NOMO-1 treated with dmso at 0.1 percent for 144 hours (cell line): ENCODE results near the gene ABCF2.

Experiments
- DNase-seq: peaks from one replicate; lab custom pipeline; 2025; ENCODE audit not compliant: unreplicated experiment; lab: John Stamatoyannopoulos, UW

ABCF2 gene

GRCh38 chr7:151226875-151227782 is at the start of gene ABCF2:
TSS of gene ABCF2 (minus strand) at chr7:151227205. CDS start at chr7:151226458, 747 bp downstream.
- peak; percentile 55 for DNase-seq

DNA sequence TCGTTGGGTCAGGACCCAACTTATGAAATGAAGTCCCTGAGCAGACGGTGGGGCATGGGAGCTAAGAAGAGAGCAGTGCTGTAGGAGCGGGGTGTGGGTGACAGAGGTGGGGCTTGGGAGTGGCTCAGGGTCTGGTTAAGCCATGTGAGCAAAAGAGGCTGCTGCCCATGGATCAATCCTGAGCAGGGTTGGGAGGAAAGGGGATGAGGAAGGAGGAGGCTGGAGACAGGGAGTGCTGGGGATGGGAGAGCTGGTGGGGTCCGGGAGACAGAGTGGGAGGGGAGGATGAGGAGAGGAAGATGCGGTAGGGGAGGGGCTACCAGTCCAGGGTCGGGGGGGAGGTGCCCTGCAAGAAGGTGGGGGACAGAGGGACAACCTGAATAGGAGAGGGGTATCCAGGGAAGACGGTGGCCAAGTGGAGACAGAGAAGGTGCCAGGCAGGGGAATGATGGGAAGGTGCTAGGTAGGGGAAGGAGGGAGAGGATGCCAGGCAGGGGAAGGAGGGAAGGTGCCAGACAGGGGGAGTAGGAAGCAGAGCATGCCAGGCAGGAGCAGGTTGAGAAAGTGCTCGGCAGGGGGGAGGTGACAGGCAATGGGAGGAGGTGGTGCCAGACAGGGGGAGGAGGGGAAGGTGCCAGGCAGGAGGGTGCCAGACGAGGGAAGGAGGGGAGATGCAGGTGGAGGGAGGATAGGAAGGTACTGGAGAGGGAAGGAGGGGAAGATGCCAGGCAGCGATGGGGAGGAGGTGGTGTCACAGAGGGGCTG is 49.0 kb upstream of the ABCF2 start:
- DNase-seq: no peak

DNA sequence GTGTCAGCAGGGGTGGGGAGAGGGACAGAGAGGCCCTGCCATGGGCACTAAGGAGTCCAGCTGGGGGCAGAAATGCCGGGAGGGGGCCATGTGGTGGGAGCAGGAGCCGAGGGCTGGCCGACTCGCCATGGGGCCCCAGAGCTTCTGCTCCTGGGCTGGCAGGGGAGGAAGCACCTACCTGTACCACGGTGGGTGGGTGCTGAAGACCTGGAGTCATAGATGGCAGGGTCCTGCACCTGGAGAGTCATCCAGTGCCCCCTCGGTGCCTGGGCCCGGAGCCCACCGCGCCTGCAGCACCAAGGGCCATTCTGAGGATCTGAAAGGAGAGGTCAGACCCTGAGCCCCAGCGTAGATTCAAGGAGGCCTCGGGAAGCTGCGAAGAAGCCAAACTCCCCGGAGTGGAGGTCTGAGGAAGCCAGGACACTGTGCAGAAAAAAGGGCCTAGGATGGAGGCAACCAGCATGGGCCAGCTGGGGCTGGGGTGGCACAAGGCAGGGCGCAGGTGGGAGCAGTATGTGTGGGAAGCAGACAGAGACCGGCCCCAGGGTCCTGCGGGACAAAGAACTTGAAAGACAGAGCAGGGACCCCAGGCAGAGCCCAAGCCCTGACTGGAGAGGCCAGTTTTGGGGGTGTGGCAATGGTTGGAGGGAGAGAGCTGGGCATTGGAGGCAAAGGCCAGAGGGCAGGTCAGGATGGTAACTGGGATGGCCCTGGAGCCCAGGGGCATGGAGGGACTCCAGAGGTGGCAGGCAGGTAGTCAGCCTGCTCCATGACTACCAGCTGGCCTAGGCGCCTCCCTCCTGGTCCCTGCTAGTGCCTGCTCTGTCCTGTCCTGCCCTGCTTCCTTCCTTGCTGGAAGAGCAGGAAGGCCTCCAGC is 48.2 kb upstream of the ABCF2 start:
- no peak for DNase-seq

DNA sequence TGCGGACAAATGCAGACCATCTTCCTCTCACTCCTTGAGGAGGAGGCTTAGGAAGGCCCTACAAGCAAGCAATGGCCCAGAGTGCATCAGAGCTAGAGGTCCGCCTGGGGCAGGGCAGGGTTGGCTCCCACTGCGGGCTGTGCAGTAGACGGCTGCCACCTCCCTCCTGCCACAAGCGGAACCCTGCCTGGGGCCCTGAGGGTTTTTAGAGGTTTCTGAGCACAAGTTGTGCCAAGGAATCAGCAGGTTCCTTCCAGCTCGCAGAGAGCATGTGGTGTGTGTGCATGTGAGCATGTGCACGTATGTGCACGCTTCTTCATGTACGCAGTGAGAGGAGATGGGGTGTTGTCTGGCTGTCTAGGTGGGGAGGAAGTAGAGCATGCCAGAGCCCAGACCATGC is 47.4 kb upstream of the ABCF2 start:
- no peak for DNase-seq

- DNase-seq: no peak
Measured at GRCh38 chr7:151273651-151274390, 46.8 kb upstream of the ABCF2 start.

DNA sequence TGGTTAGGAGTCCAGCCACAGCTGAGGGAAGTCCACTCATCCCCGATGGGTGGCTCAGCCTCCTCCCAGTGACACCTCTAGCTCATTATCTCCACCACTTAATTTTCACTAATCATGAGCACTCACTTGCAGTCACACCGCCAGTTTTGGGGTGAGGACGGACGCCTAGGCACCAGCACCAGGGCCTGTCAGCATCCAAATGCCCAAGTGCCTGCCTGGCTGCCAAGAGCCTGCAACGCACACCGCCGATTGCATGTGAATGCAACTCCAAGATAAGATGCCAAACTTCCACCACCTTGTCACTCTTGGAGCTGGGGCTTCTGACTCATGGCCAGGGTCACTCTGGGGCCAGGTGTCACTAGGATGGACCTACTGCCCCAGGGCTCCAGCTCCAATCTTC is 45.9 kb upstream of the ABCF2 start:
- no peak for DNase-seq

DNA sequence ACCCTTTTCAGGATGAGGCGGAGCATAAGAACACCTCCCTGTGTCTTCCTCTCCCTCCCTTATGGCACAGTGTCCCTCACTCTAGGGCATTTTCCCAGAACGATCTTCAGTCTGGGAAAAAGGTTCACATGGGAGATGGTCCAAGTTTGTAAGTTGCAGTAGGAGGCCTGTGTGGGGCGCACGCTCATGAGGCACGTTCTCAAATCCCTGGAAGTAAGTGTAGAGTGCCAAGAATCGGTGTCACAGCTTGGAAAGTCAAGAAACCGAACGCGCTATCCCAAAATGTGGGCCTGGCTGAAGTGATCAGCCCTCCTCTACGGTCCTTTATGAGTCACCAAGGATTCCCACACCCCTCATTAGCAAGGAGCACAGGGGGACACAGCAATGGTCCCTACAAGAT is 45.4 kb upstream of the ABCF2 start:
- no peak for DNase-seq

GRCh38 chr7:151271699-151272355 is 44.8 kb upstream of the ABCF2 start:
- peak; percentile 40 for DNase-seq

DNA sequence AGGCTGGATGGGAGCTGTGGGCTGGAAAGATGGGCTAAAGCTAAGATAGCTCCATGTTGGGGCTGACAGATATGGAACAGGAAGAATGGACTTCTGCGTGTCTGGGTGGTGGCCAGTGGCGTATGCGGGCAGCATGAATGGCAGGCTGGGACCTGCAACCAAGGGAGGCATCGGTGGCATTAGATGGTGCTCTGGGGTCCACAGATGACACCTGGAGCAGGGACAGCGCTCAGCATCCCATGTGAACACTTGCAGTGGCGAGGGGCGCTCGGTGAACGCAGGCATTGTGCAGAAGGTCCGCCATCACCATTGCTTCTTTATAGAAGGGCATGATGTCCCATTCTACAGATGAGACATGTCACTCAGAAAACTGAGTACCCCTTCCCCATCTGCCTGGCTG is 42.5 kb upstream of the ABCF2 start:
- no peak for DNase-seq

DNA sequence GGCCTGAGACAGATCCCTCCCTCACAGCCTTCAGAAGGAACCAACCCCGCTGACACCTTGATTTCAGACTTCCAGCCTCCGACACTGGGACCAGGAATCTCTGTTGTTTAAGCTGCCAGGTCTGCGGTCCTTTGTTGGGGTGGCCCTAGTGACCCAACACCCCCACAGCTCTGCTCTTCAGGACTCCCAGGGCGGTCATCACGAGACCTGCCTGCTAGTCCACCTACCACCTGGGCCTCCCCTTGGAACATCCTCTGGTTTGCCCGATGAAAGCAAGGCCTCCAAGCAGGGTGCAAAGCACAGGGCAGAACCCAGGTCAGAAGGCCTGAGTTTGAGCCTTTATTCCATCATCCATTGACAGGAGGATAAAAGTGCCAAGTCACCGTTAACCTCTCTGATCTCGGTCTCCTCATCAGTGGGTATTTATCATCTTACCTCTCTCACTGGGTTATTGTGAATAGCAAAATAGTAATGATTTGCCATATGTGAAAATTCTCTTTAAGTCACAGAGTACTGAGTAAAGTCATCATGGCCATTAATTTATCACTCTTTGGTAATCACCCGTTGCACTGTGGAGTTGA is 38.4 kb upstream of the ABCF2 start:
- DNase-seq: no peak

DNA sequence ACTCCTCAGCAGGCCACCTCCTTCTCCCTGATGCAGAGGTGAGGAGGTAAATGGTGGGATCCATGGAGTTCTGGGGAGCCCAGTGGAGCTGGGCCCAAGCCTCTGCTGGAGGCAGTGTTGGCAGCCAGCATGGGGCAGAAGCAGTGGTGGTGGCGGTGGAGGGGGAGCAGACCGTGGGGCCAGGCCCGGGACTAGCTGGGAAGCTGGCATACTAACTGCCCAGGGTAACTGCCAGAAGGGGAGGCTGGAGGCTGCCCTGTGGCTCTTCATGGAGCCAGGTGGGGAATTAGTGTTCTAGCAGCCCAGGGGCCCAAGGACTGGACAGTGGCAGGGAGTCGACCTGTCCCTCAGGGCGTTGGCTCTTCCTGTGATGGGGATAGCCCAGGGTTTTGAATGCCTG is 37.6 kb upstream of the ABCF2 start:
- no peak for DNase-seq

DNA sequence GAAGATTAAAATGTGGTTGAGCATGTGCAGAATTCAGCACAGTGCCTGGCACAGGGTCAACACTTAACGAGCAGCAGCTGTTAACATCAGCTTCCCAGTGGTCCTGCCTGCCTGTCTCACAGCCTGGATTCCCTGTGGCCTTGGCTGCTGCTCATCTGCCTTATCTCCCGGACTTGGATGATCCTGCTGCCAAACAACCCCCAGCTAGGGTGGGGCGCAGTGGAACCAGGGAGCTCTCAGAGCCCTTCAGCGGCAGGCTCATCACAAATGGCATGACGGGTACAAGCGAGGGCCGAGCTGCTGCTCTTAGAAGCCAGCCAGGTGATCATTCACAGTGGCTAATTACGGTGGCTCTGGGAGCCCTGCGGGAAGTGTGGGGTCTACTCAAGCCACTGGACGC is 34.5 kb upstream of the ABCF2 start:
- no peak for DNase-seq

DNA sequence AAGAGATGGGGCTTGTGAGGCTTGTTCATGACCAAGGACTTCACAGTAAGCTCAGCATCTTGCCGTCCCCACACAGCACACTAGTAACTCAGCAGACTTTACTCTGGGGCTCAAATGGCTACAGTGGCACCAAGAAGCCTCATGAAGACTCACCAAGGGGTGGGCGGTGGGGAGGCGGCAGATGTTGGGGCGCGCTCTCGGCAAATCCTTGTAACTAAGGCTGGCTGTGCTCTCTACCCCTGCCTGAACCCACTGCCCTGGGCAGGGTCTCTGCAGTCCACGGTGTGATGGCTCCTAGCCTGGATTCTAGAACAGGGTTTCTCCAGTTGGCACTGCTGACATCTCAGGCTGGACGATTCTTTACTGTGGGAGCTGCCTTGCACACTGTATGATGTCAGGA is 33.9 kb upstream of the ABCF2 start:
- no peak for DNase-seq

DNA sequence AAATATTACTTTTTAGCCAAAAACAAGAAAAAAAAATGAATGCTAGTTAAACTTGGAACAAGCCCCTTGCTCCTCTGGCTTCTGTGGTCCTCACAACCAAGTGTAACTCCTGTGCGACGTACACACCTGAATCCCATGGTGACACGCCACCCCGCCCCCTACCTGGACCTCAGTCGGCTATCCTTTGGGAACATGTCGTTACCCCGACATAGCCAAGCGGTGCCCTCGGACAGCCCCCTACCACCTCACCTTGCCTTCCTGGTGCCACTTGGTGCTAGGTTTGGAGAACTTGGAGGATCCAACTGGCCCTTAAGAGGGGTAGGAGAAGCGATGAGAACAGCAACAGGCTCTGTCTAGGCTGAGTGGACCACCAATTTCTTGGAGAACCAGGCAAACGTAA is 33.5 kb upstream of the ABCF2 start:
- no peak for DNase-seq

DNA sequence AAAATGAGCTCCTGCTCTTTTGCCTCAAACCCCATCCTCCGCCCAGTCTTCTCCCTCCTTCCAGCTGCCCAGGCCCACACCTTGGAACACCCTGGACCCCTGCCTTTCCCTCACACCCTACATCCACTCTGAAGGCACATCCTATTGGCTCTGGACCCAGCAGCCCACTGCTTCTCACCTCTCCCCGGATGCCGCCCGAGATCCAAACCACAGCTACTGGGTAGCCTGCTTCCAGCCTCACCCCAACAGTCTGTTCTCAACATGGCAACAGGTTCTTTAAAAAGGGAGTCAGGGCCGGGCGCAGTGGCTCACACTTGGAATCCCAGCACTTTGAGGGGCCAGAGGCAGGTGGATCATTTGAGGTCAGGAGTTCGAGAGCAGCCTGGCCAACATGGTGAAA is 31.0 kb upstream of the ABCF2 start:
- DNase-seq: no peak

GRCh38 chr7:151256410-151257045 is 29.5 kb upstream of the ABCF2 start:
- DNase-seq: no peak

DNA sequence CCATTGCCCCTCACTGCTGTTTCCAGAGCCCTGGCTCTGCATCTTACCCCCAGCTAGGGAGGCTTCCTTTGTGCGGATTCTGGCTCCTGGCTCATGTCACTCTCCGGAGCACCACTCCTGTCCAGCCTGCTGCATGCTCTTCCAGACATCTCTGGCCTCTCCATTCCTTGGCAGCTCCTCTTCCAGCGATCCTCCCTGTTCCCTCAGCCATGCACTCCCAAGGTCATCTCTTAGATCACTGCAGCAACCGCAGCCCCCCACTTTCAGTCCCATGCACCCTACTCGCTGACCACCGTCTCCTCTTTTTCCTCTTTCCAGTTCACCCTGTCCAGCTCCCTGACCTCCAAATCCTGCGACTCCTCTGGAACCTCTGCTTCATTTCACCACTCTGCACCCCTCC is 28.4 kb upstream of the ABCF2 start:
- DNase-seq: no peak

DNA sequence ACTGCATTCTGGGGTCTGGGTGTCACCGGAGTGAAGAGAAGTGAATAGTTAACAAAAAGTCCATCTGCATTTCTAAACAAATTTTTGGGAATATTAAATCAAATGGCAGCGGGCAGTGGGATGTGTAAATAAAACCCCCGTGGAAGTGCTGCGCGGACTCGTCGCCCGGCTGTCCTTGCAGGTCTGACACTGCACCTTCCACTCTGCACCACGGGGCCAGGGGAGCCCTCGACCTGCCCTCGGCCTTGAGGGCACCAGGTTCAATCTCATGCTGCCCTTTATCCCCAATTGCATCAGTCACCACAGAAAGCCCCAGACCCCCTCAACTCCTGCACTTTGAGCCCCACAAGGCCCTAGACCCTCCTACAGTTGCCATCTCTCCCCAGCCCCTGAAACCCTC is 27.8 kb upstream of the ABCF2 start:
- DNase-seq: no peak

DNA sequence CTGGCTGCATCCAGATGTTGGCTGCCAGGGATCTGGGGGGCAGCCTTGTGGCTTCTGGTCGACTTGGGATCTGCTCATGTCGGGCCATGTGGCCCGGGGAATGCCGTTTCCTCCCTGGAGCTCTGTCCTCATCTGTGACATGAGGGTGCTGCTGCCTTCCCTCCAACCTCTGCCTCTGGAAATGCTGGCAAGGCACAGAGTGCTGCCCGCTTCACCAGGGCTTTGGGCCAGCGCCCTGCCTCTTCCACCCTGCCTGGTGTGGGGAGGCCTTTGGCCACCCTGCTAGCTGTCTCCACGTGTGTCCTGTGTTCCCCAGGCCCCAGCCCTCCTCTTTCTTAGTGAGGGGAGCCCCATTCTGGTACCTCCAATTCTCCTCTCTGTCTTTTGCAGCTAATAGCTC is 27.3 kb upstream of the ABCF2 start:
- no peak for DNase-seq
